COLO668 (cell line): ENCODE data around the gene SEC14L2.
"Not testable (repeated sequence)": the region's sequence is repeated elsewhere in the genome, so short reads cannot be mapped to it uniquely, and the experiment has no call there.

Experiments
- DNase-seq: peaks from one replicate; lab custom pipeline; 2025; ENCODE audit not compliant: unreplicated experiment; lab: John Stamatoyannopoulos, UW

SEC14L2 gene

DNA sequence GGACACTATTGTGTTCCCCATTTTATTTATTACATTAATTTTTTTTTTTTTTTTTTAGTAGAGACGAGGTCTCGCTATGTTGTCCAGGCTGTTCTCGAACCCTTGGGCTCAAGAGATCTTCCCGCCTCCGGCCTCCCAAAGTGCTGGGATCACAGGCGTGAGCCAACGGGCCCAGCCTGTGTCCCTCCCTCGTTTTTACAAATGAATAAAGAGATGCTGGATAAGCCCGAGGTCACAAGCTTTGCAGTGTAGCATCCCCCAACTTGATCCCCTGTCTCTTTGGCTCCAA is 28.5 kb downstream of the SEC14L2 start:
- DNase-seq: no peak

DNA sequence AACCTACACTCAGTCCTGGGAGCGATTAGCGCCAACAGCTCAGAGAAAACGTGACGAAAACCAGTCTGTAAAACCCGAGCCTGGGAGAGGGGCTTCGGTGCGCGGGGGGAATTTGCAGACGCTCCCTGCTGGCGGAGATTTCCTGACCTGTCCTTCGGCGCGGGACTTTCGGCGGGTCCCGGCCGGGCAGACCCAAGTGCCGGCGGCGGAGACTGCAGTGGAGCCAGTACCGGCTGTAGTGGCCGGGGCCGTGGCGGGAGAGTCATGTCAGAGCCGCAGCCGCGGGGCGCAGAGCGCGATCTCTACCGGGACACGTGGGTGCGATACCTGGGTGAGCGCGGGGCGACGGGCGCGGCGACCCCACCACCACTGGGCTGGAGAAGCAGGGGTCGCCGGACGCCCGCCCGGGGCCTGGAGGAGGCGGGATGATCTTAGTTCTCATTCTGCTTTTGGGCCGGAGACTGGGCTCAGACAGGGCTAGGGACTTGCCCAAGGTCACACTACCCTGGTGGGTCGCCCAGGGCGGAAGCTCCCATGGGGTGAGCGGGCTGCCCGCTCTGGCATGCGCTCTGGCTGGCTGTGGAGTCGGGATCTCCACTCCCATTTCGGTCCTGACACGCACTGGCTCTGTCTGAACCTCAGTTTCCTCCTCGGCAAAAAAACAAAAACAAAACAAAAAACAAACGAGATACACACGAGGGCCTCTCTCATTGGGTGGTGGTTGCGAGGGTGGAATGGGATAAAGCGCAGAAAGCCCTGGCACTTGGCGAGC is 29.0 kb downstream of the SEC14L2 start, which contains the start of gene MTFP1:
Gene MTFP1 (plus strand): TSS at position 153 of the 772 bp plus-strand sequence. CDS start 112 bp downstream, at position 265.
- peak; percentile 74 for DNase-seq

DNA sequence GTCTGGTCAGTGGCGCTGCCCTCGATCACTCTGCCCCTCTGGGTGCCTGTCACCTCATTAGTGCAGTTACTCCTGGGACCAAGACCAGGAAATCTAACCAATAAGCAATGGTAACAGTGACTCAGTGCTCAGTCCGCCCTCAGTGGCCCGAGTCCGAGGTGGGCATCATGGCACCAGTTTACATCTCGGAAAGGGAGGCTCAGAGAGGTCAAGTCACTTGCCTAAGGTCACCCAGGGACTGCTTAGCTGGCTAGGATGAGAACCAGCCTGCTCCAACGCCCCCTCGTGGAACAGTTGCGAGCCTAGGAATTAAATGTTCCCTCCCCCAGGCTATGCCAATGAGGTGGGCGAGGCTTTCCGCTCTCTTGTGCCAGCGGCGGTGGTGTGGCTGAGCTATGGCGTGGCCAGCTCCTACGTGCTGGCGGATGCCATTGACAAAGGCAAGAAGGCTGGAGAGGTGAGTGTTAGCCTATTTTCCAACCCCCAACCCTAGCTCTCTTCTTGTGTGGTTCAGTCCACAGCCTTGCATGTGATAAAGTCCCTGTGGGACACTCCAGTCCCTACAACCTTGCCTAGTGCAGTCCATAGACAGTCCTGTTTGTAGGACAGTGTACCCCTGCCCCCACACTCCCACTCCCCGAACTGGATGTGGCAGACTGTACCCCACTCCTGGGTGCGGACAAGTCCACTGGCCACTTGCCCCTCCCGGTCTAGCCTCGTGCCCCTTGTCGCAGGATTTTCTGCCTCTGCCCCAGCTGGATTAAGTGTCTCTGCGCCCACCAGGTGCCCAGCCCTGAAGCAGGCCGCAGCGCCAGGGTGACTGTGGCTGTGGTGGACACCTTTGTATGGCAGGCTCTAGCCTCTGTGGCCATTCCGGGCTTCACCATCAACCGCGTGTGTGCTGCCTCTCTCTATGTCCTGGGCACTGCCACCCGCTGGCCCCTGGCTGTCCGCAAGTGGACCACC is 29.9 kb downstream of the SEC14L2 start:
- peak; percentile 84 for DNase-seq

DNA sequence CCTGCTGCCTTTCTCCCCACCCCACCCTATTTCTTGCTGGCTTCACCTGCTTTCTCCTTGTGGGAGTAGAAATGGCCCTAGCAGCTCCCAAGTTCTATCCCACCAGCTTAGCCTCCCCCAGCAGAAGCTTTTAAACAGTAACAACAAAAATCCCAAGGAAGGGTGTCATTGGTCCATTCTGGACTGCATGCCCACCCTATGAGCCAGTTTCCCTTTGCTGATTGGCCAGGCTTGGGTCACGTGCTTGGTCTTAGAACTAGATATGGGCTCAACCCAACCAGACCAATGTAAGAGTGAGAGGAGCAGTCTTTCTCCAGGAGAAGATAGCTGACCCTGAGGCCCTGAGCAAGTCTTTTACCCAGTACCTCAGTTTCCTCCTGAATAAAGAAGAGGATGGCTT is 31.1 kb downstream of the SEC14L2 start:
- no peak for DNase-seq

DNA sequence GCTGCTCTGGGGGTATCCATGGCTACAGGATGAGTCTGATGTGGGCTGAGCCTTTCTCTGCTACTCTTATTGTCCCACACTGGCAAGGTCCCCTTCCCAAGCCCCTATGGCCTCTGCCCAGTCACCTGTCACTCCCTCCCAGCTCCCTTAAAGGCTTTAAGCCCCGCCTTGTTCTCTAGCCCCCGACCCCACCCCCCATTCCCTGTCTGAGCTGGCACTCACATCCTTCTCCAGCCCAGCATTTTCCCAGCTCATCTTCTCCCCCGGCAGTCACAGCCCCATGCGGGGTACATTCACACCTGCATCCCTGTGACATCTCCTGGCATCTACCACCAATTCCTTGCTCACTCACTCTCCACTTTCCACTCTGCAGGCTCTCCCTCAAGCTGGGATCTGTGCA is 33.1 kb downstream of the SEC14L2 start:
- no peak for DNase-seq

DNA sequence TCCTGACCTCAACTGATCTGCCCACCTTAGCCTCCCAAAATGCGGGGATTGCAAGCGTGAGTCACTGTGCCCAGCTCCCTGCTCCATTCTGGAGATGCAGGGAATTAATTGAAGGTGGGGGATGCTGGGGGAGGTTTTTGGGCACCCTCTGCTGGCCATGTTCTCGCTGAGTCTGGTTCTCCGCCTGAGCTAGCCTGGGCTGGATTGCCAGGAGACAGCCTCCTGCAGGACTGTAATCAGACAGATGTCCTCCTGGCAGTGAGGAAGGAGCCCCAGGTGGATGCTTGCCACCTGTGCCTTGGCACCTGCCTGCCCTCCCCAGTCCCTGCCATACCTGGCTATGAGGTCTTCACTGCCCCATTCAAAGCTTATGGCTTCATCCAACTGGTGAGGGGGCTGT is 34.1 kb downstream of the SEC14L2 start:
- peak; percentile 6 for DNase-seq

DNA sequence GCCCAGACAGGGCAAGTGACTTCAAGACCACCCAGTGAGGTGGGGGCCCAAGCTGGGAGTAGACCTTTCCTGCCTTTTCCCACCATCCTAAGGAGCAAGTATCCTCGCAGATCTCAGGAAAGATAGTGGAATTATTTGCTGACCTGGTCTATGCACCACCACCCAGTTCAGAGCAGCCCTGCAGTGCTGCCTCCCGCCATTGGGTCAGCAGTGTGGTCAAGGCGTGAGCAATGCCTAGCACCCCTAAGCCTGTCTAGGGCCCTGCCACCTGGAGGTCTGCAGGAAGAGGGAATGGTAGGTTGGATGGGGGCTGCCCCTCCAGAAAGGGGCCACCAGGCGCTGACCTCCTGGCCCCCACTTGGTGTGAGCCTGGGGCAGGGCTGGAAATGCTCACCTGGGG is 35.3 kb downstream of the SEC14L2 start:
- DNase-seq: no peak

DNA sequence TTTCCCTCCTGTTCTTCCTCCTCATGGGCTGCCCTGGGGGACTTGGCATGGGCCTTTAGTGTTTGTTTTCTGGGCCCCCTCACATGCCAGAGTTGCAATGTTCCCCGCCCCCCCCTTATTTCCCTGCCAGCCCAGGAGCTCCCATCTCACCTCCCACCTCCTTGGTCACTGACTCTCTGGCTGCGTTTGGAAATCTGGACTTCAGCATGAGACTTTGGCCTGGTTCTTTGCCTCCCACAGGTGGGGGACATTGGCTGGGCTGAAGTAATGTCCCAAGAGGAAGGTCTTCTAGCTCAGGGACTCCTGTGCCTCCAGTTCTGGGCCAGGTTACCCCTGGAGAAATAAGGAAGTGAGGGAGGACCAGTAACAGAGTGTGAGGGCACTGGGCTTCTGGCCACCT is 35.7 kb downstream of the SEC14L2 start:
- no peak for DNase-seq

DNA sequence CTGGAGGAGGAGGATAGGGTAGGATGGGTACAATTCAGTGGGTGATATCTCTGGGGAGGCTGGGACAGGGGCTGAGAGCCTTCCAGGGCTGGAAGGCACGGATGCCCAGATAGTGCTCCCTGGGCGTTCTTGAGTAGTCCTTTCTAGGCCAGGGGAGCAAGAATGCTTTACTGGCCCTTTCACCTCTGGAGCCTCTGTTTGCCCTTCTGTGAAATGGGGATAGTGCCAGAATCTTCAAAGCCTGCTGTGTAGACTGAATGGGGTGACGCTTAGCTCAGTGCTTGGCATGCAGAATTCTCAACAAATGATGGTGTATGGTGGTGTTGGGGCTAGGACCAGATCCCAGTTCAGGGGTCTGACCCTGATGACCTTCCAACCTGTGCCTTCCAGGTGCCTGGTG is 36.4 kb downstream of the SEC14L2 start:
- DNase-seq: no peak

DNA sequence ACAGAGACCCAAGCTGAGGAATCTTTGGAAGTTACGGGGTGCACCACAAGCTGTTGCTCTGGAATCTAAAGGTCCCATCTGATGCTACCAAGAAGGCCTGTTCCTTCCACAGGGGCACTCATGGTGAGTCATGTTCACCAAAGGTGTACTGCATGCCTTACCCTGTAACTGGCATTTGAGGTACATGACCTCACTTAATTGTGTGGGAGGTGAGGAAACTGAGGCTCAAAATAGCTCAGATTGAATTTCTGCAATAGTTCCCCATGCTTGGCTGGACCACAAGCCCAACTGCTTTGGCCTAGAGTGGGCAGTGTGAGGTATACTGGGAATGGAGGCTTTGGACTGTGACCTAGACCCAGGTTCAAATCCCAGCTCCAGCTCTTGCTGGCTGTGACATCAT is 37.0 kb downstream of the SEC14L2 start:
- DNase-seq: no peak

DNA sequence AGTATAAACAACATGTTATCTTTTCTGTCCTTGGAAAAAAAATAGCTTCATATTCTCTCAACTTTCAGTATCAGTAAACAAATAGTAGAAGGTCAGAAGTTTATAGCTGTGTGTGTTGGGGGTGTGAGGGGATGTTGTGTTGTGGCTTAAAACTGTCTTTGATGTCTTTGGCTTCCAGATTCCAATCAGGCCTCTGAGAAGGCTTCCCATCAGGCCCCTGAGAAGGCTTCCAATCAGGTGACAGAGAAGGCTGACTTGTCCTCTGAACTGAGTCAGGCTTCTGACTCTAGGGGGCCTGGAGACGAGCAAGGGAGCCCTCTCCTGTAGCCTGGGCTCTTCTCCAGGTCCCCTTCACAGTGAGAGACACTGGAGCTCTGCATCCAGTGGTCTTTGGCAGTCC is 38.0 kb downstream of the SEC14L2 start:
- DNase-seq: no peak

DNA sequence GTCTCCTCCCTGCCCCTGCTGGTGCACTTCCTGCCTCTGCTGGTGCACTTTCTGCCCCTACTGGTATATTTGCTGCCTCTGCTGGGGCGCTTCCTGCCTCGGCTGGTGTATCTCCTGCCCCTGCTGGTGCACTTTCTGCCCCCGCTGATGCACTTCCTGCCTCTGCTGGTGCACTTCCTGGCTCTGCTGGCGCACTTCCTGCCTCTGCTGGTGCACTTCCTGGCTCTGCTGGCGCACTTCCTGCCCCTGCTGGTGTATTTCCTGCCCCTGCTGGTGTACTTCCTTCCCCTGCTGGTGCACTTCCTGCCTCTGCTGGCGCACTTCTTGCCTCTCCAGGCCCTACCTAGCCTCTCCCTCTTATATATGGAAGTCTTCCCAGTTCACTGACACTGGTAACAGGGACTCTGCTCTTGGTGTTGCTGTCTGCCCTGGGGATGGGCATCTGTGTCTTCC is 38.9 kb downstream of the SEC14L2 start:
- no peak for DNase-seq

DNA sequence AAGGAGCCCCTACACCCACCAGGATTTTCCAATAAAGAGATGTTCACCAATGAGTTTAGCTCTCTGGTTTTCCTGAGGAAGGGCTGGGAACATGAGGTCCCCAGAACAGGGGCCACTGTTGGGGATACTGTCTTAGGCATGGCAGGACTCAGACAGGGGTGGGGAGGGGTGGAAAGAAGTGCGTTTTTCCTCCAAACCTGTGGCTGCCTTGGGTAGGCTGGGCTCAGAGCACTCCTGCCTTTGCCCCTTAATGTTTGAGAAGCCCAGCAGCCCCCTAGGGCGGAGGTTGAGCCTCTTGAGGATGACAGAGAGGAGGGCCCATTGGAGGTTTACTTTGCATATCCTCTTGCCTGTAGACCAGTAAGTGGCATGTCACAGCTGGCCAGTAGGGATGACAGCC is 39.4 kb downstream of the SEC14L2 start:
- no peak for DNase-seq

DNA sequence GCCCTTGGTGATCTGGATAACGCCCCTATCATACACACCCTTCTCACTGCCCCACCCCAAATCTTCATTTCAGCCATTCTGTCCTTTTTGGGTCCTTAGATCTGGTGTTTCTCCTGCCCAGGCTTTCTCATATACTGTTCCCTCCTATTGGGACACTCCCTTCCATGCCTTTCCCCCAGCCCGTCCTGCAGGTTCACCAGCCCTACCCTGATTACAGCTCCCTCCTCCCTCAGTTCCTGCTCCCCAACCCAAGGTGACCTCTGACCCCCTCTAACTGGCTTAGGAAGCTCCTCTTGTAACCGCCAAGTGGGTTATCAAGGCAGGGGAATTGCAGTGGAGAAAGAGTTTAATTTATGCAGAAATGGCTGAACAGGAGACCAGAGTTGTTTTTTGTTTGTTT is 41.7 kb downstream of the SEC14L2 start:
- DNase-seq: no peak

DNA sequence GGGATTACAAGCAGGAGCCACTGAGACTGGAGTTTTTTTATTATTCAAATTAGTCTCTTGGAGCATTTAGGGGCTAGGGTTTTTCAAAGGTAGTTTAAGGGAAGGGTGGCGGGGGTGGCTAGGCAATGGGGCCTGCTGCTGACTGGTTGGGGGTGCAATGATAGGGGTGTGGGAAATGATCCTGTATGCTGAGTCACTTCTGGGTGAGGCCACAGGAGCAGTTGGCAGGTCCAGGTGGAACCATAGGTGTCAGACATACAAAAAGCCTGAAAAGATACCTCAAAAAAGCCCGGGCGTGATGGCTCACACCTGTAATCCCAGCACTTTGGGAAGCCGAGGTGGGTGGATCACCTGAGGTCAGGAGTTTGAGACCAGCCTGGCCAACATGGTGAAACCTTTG is 42.4 kb downstream of the SEC14L2 start:
- DNase-seq: no peak

DNA sequence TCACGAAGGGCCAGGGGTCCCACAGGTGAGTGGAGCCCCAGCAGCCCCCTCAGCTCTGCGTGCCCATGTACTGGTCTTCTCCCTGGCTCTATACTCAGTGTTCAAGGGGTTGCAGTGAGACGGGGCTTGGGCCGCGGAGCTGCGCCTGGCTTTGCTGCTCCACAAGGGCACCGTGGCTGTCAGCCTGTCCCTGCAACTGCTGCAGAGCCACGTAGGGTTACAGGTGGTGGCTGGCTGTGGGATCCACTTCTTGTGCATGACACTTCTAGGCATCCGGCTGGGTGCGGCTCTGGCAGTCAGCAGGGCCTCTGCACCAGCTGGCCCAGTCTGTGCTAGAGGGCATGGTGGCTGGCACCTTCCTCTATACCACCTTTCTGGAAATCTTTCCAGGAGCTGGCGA is 43.0 kb downstream of the SEC14L2 start:
- DNase-seq: no peak

DNA sequence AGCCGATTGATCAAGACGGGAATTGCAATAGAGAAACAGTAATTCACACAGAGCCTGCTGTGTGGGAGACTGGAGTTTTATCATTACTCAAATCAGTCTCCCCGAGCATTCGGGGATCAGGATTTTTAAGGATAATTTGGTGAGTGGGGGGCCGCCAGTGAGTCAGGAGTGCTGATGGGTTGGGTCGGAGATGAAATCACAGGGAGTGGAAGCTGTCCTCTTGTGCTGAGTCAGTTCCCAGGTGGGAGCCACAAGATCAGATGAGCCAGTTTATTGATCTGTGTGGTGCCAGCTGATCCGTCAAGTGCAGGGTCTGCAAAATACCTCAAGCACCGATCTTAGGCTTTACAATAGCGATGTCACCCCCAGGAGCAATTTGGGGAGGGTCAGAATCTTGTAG is 44.3 kb downstream of the SEC14L2 start:
- DNase-seq: no peak

DNA sequence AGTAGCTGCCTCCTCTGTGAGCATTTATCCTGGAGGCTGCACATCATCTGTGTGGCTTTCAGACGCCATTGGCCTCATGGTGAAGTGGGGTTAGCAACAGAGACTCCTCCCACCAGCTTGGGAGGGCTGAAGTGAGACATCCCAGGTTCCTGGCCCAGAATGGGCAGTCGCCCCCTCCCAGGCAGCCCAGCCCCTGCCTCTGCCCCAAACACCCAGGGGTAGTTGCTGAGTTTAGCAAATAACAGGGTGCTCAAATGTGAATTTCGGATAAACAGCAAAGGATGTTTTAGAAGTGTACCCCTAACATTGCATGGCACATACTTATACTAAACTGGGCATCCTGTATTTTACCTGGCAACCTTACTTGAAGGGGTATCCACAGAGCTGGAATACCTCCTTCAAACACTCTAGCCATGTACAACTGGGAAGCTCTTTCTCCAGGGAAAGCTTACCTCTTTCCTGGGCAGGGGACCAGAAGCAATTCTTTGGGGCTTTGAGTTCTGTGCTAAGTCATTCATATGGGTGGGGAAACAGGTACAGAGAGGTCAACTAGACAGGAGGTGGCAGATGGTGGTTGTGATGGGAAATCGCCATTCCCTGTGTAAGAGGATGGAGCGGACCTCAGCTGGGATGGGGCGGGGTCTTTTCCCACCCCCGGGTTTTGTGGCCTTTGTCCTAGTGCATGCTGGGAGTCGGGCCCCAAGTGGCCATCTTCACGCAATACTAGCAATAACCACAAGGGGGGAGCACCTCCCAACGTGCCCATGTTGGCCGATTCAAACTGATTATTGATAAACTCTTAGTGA is 48.0 kb downstream of the SEC14L2 start:
- peak; percentile 54 for DNase-seq

DNA sequence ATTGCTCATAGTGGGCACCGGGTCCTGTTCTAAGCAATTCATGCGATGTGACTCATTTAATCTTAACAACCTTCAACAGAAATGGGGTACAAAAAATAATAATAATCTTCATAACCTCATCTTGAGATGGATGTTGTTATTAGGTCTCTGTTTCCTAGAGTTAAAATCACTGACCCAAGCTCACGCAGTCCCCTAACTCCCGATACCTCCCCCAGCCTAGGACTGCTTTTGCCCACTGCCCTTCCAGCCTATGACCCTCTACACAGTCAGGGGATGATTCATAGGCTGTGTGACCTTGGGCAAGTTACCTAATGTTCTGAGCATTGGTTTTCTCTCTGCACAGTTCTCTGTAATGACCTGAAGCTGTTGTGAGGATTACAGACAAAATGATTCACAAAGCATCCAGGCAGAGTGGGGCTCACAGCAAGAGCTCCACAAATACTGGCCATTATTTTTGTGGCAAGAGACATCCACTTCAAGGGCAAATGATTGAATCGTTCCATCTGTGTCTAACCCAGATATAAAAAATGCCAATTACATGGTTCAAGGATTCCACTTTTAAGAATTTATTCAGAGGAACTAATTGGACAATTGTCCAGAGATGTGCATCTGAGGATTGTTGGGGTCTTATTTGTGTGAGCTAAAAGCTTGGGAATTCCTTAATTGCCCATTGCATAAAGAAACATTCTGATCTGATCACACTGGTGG is 48.8 kb downstream of the SEC14L2 start:
- DNase-seq: no peak

DNA sequence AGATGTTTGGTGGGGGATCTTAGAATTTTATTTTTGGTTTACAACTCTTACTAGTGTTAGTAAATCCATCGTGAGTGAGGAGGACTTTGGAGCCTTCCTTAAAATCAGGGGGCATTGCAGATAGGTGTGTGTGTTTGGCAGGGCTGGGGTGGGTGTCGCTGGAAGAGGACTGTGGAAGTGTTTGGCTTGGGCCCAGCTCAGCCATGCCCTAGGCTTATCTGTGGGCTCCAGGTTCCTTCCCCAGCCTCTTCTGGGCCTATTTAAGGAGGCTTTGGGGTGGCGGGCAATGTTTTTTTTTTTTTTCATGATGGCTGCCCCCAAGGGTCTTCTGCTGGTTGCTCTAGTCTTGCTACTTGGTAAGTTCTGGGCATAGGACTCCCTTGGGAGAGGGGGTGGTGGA is 50.8 kb downstream of the SEC14L2 start:
- no peak for DNase-seq

DNA sequence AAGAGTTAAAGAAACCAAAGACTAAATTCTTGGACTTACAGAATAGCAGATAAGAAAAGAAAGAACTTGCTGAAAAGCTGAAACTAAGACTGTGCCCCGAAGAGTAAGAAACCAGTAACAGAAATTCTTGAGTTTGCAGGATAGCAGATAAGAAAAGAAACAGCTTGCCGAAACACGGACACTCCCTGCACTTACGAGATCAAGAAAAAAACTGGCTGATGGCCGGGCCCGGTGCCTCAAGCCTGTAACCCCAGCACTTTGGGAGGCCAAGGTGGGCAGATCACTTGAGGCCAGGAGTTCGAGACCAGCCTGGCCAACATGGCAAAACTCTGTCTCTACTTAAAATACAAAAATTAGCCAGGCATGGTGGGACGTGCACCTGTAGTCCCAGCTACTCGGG is 54.7 kb downstream of the SEC14L2 start:
- DNase-seq: not testable (repeated sequence)
